Fibroblast of lung (primary cell): ENCODE measurements around the gene AMOTL1. TPM values are rescaled to one million over a fixed set of nuclear protein-coding genes. Genes with fewer than 3 reads are reported as not detected.

Experiments used
- DNase-seq, 2 donors: peaks; one replicate each; pipeline versions ENCODE4 v3.0.0 to v3.0.0-alpha.2; 2010; ENCODE audit warnings: low read depth in 2 of 2
- H2AFZ ChIP-seq: 2 replicates; pipeline ENCODE4 v1.5.1; 2012; ENCODE audit warnings: low read length, control low read depth, inconsistent platforms
- H3K27ac ChIP-seq: 2 replicates; pipeline ENCODE4 v1.5.1; 2011; ENCODE audit warnings: low read length, control low read depth; ENCODE audit not compliant: insufficient read depth
- H3K27me3 ChIP-seq: 2 replicates; pipeline ENCODE4 v1.5.1; 2011; ENCODE audit warnings: mild to moderate bottlenecking, low read length; ENCODE audit not compliant: control insufficient read depth, insufficient read depth
- H3K36me3 ChIP-seq: 2 replicates; pipeline ENCODE4 v1.5.1; 2011; ENCODE audit warnings: low read length; ENCODE audit not compliant: control insufficient read depth, insufficient read depth
- H3K4me1 ChIP-seq: 2 replicates; pipeline ENCODE4 v1.5.1; 2011; ENCODE audit warnings: low read length; ENCODE audit not compliant: control insufficient read depth, insufficient read depth; ENCODE audit errors: extremely low read depth
- H3K4me2 ChIP-seq: 2 replicates; pipeline ENCODE4 v1.5.1; 2011; ENCODE audit warnings: low read length, control low read depth; ENCODE audit not compliant: insufficient read depth; ENCODE audit errors: extremely low read depth
- H3K4me3 ChIP-seq, 4 experiments: fragments of 200-600 bp in 1 of 4; sonication (generic) in 1 of 4; replicated peaks in 1 of 4; 2 replicates each; pipeline ENCODE4 v1.5.1; 2011 to 2016; ENCODE audit warnings: low read length in 4 of 4, low read depth in 3 of 4, mild to moderate bottlenecking in 3 of 4, control low read depth in 2 of 4, inconsistent platforms in 1 of 4, mixed read lengths in 1 of 4; ENCODE audit not compliant: insufficient read depth in 1 of 4; ENCODE audit errors: control extremely low read depth in 1 of 4
- H3K79me2 ChIP-seq: 2 replicates; pipeline ENCODE4 v1.5.1; 2012; ENCODE audit warnings: mild to moderate bottlenecking, low read length, inconsistent platforms; ENCODE audit not compliant: control insufficient read depth, insufficient read depth
- H3K9ac ChIP-seq: 2 replicates; pipeline ENCODE4 v1.5.1; 2011; ENCODE audit warnings: mild to moderate bottlenecking, low read length, control low read depth; ENCODE audit not compliant: insufficient read depth
- H3K9me3 ChIP-seq: 2 replicates; pipeline ENCODE4 v1.5.1; 2012; ENCODE audit warnings: low read depth, low read length; ENCODE audit not compliant: control insufficient read depth, insufficient read depth
- H4K20me1 ChIP-seq: 2 replicates; pipeline ENCODE4 v1.5.1; 2011; ENCODE audit warnings: low read length; ENCODE audit not compliant: control insufficient read depth, insufficient read depth; ENCODE audit errors: extremely low read depth
- CTCF ChIP-seq, 2 donors: IDR thresholded peaks in 1 of 2; conservative IDR thresholded peaks in 1 of 2; 1 replicate in 1 of 2; 2 replicates in 1 of 2; pipeline ENCODE4 v1.5.1; 2011 to 2012; ENCODE audit warnings: low read length in 2 of 2, control low read depth in 1 of 2, inconsistent platforms in 1 of 2, low read depth in 1 of 2, mild to moderate bottlenecking in 1 of 2
- EZH2 ChIP-seq: IDR thresholded peaks from 2 replicates; pipeline ENCODE4 v1.5.1; 2012; ENCODE audit warnings: low read length, control low read depth, mild to moderate bottlenecking; ENCODE audit errors: missing control alignments
- polyA plus RNA-seq, 2 donors: library from polyadenylated mRNA; depleted of rRNA in 1 of 2; stranded (reverse) in 1 of 2; unstranded in 1 of 2; fragments of >200 nt; gene quantifications; 2 replicates each; pipeline ENCODE4 v1.2.1, GENCODE V29; 2011 to 2012; ENCODE audit warnings: missing spikeins in 1 of 2
- total RNA-seq: library from RNA; depleted of rRNA; stranded (reverse); fragments of >200 nt; gene quantifications from 2 replicates; pipeline ENCODE4 v1.2.1, GENCODE V29; 2014

AMOTL1 gene
- total and polyA plus RNA-seq, 2 donors (not counting 1 experiment from before 2014, with no cell fraction given), result 38.0 to 63.7 TPM

DNA sequence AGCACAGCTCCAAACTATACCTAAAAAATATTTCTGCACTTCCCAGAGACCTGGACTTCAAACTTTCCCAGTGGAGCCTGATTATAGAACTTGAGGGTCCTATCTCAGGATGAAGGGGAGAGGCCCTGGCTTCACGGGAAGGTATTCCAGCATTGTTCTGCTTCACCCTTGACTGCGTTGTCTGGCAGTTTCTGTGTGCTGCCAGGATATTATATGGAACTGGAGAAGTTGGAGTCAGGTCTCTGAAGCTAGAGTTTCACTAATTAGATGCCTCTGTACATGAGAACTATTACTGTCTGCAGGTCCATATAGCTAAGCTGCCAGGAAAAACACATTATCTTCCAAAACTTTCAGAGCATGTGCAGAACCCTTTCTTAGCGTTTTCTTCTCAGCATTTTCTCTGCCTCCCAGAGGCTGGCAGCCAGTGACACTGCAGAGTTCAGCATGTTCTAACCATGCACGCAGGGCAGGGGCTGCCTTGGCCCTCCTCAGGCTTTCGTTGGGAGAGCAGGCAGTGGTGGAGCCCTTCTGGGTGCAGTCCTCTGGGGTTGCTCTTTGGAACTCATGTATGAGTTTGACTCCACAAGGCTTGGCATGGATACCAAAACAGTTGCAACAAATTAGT is 105.9 kb downstream of the AMOTL1 start:
- H3K4me3 ChIP-seq, result no peak overlapping the region
- H3K27me3 ChIP-seq, result no peaks in the 10 kb centered on the region
- no peak overlapping the region for H3K9ac ChIP-seq
- no peaks in the 10 kb centered on the region for H3K9me3 ChIP-seq
- H3K4me2 ChIP-seq, result no peak overlapping the region
- no peak for DNase-seq
- H4K20me1 ChIP-seq, result no peaks in the 10 kb centered on the region
- no peak for TF ChIP-seq EZH2
- no peak for TF ChIP-seq CTCF (conservative IDR thresholded peaks at IDR 0.05 in 1 of 2, IDR thresholded peaks at IDR 0.05 in 1 of 2; ENCODE audit: low read depth in 1 of 2, low read length in 2 of 2)
- H2AFZ ChIP-seq, result no peak overlapping the region
- peaks cover 12% of the 10 kb centered on the region for H3K4me1 ChIP-seq
- no peaks in the 10 kb centered on the region for H3K79me2 ChIP-seq
- peaks cover 16% of the 10 kb centered on the region for H3K36me3 ChIP-seq
- H3K27ac ChIP-seq, result no peak overlapping the region

DNA sequence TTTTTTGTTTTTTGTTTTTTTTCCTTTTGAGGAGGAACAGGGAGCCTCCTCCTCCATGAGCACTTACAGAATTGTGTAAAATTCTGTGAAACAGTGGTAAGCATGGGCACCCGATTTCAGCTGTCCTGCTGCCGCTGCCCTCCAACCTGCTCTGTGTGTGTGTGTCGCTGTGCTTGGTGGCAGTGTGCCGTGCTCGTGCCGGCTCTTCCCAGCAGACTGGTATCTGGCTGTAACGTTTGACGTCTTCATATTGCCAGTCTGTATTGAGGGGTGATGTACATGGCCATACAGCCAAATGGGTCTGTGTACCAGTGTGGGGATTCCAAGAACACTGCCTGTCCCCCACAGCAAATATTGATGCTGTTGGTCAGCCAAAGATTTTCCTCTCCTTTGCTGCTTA is 108.1 kb downstream of the AMOTL1 start:
- H3K9ac ChIP-seq, result peak overlapping the region; percentile 16
- H3K27ac ChIP-seq, result peak overlapping the region; percentile 84
- H3K4me2 ChIP-seq, result peak overlapping the region; percentile 7
- no peaks in the 10 kb centered on the region for H4K20me1 ChIP-seq
- TF ChIP-seq EZH2 (no peak), CTCF (conservative IDR thresholded peaks at IDR 0.05 in 1 of 2, IDR thresholded peaks at IDR 0.05 in 1 of 2; ENCODE audit: low read depth in 1 of 2, low read length in 2 of 2) (no peak)
- peaks cover 8% of the 10 kb centered on the region for H3K36me3 ChIP-seq
- H3K4me1 ChIP-seq, result peaks cover 12% of the 10 kb centered on the region
- DNase-seq, result no peak
- no peak overlapping the region for H3K4me3 ChIP-seq
- no peaks in the 10 kb centered on the region for H3K79me2 ChIP-seq
- H3K9me3 ChIP-seq, result no peaks in the 10 kb centered on the region
- no peak overlapping the region for H2AFZ ChIP-seq
- H3K27me3 ChIP-seq, result no peaks in the 10 kb centered on the region

GRCh38 chr11:94876645-94877442 is 108.7 kb downstream of the AMOTL1 start:
- DNase-seq, result peak; percentile 96 to 97
- H3K27ac ChIP-seq, result peak overlapping the region; percentile 84
- no peaks in the 10 kb centered on the region for H3K79me2 ChIP-seq
- H4K20me1 ChIP-seq, result no peaks in the 10 kb centered on the region
- no peak overlapping the region for H2AFZ ChIP-seq
- H3K4me2 ChIP-seq, result peak overlapping the region; percentile 7
- H3K9me3 ChIP-seq, result no peaks in the 10 kb centered on the region
- H3K4me3 ChIP-seq, result no peak overlapping the region
- no peaks in the 10 kb centered on the region for H3K27me3 ChIP-seq
- H3K9ac ChIP-seq, result peak overlapping the region; percentile 37
- TF ChIP-seq CTCF (conservative IDR thresholded peaks at IDR 0.05 in 1 of 2, IDR thresholded peaks at IDR 0.05 in 1 of 2; ENCODE audit: low read depth in 1 of 2, low read length in 2 of 2) (peak; percentile 38 to 43), EZH2 (no peak)
- H3K4me1 ChIP-seq, result peaks cover 12% of the 10 kb centered on the region
- peaks cover 6% of the 10 kb centered on the region for H3K36me3 ChIP-seq
